Keratinocyte (primary cell): Measurements from ENCODE around the gene SMCO2.

Experiments used
- EZH2 ChIP-seq: IDR thresholded peaks from one replicate; pipeline ENCODE4 v1.6.1; 2012; ENCODE audit warnings: inconsistent platforms, mild to moderate bottlenecking, low read length, moderate library complexity
- TF ChIP-seq, protein P1 (sequence below), 3 experiments: IDR thresholded peaks in 1 of 3; conservative IDR thresholded peaks in 1 of 3; optimal IDR thresholded peaks in 1 of 3; 2 replicates in 2 of 3; 3 replicates in 1 of 3; pipeline versions ENCODE3 to v1.5.1; 2011; ENCODE audit warnings: low read length in 3 of 3, mild to moderate bottlenecking in 3 of 3, moderate library complexity in 2 of 3, control low read depth in 1 of 3, inconsistent platforms in 1 of 3; ENCODE audit not compliant: insufficient read depth in 2 of 3; ENCODE audit errors: extremely low read depth in 1 of 3

- TF ChIP-seq, protein P1, sequence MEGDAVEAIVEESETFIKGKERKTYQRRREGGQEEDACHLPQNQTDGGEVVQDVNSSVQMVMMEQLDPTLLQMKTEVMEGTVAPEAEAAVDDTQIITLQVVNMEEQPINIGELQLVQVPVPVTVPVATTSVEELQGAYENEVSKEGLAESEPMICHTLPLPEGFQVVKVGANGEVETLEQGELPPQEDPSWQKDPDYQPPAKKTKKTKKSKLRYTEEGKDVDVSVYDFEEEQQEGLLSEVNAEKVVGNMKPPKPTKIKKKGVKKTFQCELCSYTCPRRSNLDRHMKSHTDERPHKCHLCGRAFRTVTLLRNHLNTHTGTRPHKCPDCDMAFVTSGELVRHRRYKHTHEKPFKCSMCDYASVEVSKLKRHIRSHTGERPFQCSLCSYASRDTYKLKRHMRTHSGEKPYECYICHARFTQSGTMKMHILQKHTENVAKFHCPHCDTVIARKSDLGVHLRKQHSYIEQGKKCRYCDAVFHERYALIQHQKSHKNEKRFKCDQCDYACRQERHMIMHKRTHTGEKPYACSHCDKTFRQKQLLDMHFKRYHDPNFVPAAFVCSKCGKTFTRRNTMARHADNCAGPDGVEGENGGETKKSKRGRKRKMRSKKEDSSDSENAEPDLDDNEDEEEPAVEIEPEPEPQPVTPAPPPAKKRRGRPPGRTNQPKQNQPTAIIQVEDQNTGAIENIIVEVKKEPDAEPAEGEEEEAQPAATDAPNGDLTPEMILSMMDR (optimal IDR thresholded peaks at IDR 0.05 in 1 of 3, IDR thresholded peaks at IDR 0.05 in 1 of 3, conservative IDR thresholded peaks at IDR 0.05 in 1 of 3; ENCODE audit: extremely low read depth in 1 of 3, insufficient read depth in 2 of 3, low read length in 3 of 3), result no peak
- no peak for TF ChIP-seq EZH2
Observed at GRCh38 chr12:27398466-27398865, 48.1 kb upstream of the SMCO2 start.
